D721Med (cell line): Measurements from ENCODE around the gene TCP11L1.
"Not testable (repeated sequence)": the region's sequence is repeated elsewhere in the genome, so short reads cannot be mapped to it uniquely, and the experiment has no call there.

Source experiments
- DNase-seq: peaks from one replicate; pipeline ENCODE4 v3.0.0; 2011; ENCODE audit warnings: low spot score; ENCODE audit not compliant: insufficient read length
- FAIRE-seq: peaks from 2 replicates; lab custom pipeline; 2011; peaks lifted over from hg19 to GRCh38; lab: Jason Lieb, UNC
- CTCF ChIP-seq: IDR thresholded peaks from 2 replicates; pipeline ENCODE4 v1.5.1; 2012; ENCODE audit warnings: mild to moderate bottlenecking, control low read depth; ENCODE audit not compliant: insufficient read depth; ENCODE audit errors: missing control alignments

TCP11L1 gene

GRCh38 chr11:33027846-33028536 is 11.4 kb upstream of the TCP11L1 start:
- no peak for FAIRE-seq
- TF ChIP-seq CTCF, result no peak
- DNase-seq, result no peak

GRCh38 chr11:33028537-33028914 is 10.8 kb upstream of the TCP11L1 start:
- FAIRE-seq (no peak), DNase-seq (no peak)

GRCh38 chr11:33029218-33029617 is 10.2 kb upstream of the TCP11L1 start:
- DNase-seq, FAIRE-seq: not testable (repeated sequence)

More at GRCh38 chr11:33028537-33028914, 10.8 kb upstream of the TCP11L1 start:
- no peak for TF ChIP-seq CTCF

GRCh38 chr11:33033493-33033892 is 5.9 kb upstream of the TCP11L1 start:
- no peak for FAIRE-seq
- no peak for TF ChIP-seq CTCF
- DNase-seq, result no peak

GRCh38 chr11:33035011-33035410 is 4.4 kb upstream of the TCP11L1 start:
- TF ChIP-seq CTCF, result no peak
- DNase-seq (no peak), FAIRE-seq (no peak)

- DNase-seq (no peak), FAIRE-seq (no peak)
- TF ChIP-seq CTCF, result no peak
Measured at GRCh38 chr11:33040033-33040861, 875 bp downstream of the TCP11L1 start.

DNA sequence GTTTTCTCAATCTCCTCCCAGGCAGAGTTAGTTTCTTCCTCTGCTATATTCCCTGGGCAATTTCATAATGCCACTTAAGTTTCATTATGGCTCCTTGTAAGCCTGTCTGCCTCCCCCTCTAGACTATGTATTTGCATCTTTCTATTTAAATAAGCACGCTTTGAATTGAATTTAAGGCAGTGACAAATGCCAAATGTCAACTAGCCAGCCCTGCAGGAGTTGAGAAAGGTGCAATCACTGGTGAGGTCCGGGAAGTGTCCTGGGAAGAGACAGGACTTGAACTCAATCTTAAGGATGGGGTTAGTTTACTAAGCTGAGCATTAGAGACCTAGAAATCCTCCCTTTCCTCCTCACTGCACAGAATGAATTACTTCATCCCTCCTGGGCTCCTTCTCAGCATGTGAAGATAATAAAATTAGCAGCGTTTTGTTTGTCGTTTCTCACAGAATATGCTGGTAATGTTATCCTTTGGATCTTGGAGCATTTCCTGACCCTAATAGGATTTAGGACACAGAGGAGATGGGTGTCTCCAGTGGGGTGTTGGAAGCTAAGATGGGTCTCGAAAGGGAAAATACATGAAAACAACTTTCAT is 1.6 kb downstream of the TCP11L1 start:
- FAIRE-seq (no peak), DNase-seq (no peak)
- no peak for TF ChIP-seq CTCF
